ENCODE data around the gene KCNN3. TPM values are rescaled to one million over a fixed set of nuclear protein-coding genes. Genes with fewer than 3 reads are reported as not detected.

Gene KCNN3
- total RNA-seq, 1 experiment from 2014 or later = not detected

GRCh38 chr1:154818911-154819310 lies 51.2 kb downstream of the KCNN3 start:
- H3K4me1 ChIP-seq (replicated peaks) = no peaks in the 10 kb centered on the region
- no peaks in the 10 kb centered on the region for H3K9me3 ChIP-seq (replicated peaks)
- no peaks in the 10 kb centered on the region for H3K36me3 ChIP-seq
- no peak for DNase-seq (ENCODE audit: low read depth in 1 of 2, low spot score in 2 of 2)
- H3K4me3 ChIP-seq = no peak overlapping the region
- H3K27ac ChIP-seq = no peak overlapping the region
- 0 out of 2 replicates have a peak, but pooled peaks cover 5% of the 10 kb centered on the region for H3K27me3 ChIP-seq (replicated peaks)

- no peaks in the 10 kb centered on the region for H3K4me1 ChIP-seq (replicated peaks)
- no peak overlapping the region for H3K27ac ChIP-seq
- no peaks in the 10 kb centered on the region for H3K9me3 ChIP-seq (replicated peaks)
- no peaks in the 10 kb centered on the region for H3K36me3 ChIP-seq
- no peak overlapping the region for H3K4me3 ChIP-seq
- DNase-seq (ENCODE audit: low read depth in 1 of 2, low spot score in 2 of 2) = no peak
- peaks cover 5% of the 10 kb centered on the region; the same call in 1 of the 2 replicates for H3K27me3 ChIP-seq (replicated peaks)
Observed at GRCh38 chr1:154816937-154817336, 53.1 kb downstream of the KCNN3 start.

DNA sequence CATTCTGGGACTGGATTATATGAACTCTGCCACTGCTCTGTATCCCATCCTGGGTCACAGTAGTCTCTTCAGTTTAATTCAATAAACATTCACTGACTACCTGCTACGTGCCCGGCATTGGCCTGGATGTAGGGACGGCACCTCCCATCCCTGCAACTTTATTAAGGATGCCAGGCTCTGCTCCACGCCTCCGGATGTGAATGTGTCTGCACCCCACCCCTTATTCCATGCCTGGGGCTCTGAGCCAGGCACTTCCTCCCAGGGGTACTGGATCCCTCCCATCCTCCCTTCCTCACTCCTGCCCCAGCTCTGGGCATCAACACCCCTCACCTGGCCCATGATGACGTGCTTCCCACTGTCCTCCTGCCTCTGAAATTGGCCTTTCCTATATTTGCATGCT lies 53.7 kb downstream of the KCNN3 start:
- peaks cover 10% of the 10 kb centered on the region; the same call in 1 of the 2 replicates for H3K27me3 ChIP-seq (replicated peaks)
- no peaks in the 10 kb centered on the region for H3K4me1 ChIP-seq (replicated peaks)
- no peak for DNase-seq (ENCODE audit: low read depth in 1 of 2, low spot score in 2 of 2)

GRCh38 chr1:154813846-154814505 lies 56.1 kb downstream of the KCNN3 start:
- Histone ChIP-seq H3K4me1 (replicated peaks) (no peaks in the 10 kb centered on the region), H3K27me3 (replicated peaks) (peaks cover 12% of the 10 kb centered on the region; the same call in 1 of the 2 replicates), H3K9me3 (replicated peaks) (no peaks in the 10 kb centered on the region), H3K27ac (no peak overlapping the region), H3K4me3 (no peak overlapping the region), H3K36me3 (no peaks in the 10 kb centered on the region)
- no peak for DNase-seq (ENCODE audit: low read depth in 1 of 2, low spot score in 2 of 2)

More for the DNA sequence above, 53.7 kb downstream of the KCNN3 start:
- H3K27ac ChIP-seq = no peak overlapping the region
- H3K36me3 ChIP-seq = no peaks in the 10 kb centered on the region
- H3K4me3 ChIP-seq = no peak overlapping the region
- no peaks in the 10 kb centered on the region for H3K9me3 ChIP-seq (replicated peaks)

DNA sequence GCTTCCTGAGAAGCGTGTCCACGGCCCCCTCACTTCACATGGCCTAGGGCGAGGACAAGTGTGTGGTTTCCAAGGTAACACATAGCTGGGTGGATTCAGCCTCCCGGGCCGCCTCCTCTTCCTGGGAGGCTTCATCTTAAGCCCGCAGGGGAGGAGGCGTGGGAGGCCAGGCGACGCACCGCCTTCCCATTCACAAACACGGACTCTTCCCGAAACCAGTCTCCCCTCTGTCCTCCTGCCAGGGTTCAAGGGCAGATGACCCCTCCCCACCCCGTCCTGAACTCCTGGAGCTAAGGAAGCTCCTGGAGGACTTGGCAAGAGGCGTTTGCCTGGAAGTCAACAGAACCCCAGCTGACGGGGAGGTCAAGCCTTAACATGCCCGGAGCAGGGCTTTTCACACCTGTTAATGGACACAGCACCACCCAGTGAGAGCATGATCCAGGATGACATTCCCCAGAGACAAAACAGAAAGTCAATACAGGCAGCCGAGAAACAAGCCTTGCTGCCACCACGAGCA lies 56.7 kb downstream of the KCNN3 start:
- DNase-seq (ENCODE audit: low read depth in 1 of 2, low spot score in 2 of 2) = no peak
- Histone ChIP-seq H3K4me3 (no peak overlapping the region), H3K9me3 (replicated peaks) (no peaks in the 10 kb centered on the region), H3K4me1 (replicated peaks) (no peaks in the 10 kb centered on the region), H3K36me3 (no peaks in the 10 kb centered on the region), H3K27ac (no peak overlapping the region), H3K27me3 (replicated peaks) (peaks cover 13% of the 10 kb centered on the region; the same call in 1 of the 2 replicates)

DNA sequence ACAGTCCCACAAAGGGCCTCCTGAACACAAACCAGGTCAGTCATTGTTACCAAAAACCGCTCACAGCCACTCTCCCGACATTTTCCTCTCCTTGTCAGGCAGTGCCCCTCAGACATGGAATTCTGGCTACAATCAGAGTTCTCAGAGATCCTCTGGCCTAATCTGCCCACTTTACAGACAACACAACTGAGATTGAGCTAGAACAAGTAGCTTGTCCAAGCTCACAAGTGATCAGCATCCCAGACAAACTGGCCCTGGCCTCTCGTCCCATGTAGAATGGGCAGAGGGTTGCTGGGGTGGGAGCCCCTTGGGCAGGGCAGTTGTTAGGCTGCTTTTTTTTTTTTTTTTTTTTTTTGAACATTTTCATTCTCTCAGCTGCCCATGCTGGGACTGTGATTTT lies 57.2 kb downstream of the KCNN3 start:
- no peak overlapping the region for H3K4me3 ChIP-seq
- no peaks in the 10 kb centered on the region for H3K4me1 ChIP-seq (replicated peaks)
- H3K9me3 ChIP-seq (replicated peaks) = no peaks in the 10 kb centered on the region
- DNase-seq (ENCODE audit: low read depth in 1 of 2, low spot score in 2 of 2) = no peak
- peaks cover 17% of the 10 kb centered on the region; the same call in 1 of the 2 replicates for H3K27me3 ChIP-seq (replicated peaks)
- H3K36me3 ChIP-seq = no peaks in the 10 kb centered on the region
- H3K27ac ChIP-seq = no peak overlapping the region

DNA sequence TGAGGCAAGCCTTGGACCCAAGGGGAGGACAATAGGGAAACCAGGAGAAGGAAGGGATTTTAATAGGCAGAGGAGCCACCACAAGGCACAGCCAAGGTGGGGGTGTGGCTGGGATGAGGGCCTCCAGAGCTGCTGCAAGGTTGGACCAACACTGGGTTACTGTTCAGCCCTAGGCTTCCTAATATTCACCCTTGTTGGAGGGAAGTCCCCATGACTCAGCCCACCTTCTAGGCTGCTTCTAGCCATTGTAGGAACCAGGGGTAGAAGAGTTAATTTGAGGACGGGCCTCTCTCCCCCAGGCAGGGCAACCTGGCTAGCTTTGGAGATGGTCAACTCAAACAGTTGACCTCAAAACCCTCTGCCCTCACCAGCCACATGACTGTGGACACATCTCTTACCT lies 59.5 kb downstream of the KCNN3 start:
- no peaks in the 10 kb centered on the region for H3K36me3 ChIP-seq
- H3K27me3 ChIP-seq (replicated peaks) = peaks cover 30% of the 10 kb centered on the region
- no peaks in the 10 kb centered on the region for H3K9me3 ChIP-seq (replicated peaks)
- DNase-seq (ENCODE audit: low read depth in 1 of 2, low spot score in 2 of 2) = no peak
- H3K4me3 ChIP-seq = no peak overlapping the region
- H3K4me1 ChIP-seq (replicated peaks) = no peaks in the 10 kb centered on the region
- H3K27ac ChIP-seq = no peak overlapping the region

DNA sequence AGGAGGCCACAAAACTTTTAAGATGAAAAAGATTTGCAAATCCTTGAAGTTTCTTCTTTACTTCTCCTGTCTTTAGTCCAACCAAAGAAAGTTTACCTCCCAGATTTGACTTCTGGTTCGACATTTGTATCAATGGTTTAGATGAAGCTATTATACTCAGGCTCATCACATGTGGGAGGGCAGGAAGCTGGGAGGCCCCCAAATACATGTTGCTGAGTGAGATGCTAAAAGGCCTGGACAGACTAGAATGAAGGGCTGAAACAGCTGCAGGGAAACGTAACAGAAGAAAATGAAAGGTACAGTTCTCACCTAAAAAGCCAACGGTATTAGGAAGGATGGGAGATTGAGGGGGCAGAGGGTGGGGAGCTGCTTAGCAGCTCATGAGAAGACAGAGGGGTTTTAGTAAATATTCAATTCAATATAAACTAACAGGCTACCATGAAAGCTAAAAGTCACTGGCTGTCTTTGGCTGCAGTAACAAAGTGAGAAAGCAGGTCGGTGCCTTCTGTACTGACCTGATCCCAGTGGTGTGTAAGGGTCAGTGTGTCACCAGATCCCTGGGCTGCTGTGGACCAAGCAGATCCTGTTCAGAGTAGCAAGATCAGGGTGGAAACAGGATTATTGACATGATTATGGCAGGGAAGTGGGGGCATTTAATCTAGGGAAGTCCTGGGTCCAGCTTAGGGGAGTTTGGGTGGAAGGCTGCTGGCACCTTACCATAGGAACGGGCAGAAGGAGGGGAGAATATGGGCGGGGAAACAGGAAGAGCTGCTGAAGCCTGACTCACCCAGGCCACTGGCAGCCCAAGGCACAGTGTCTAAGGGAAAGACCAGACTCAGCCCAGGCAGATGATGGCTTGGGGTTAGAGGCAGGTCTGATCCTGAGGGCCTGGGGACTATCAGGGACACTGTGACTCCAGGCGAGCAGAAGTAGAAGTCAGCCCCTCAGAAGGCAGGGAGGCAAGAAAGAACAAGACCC lies 60.4 kb downstream of the KCNN3 start:
- Histone ChIP-seq H3K4me3 (no peak overlapping the region), H3K27ac (no peak overlapping the region), H3K27me3 (replicated peaks) (peaks cover 37% of the 10 kb centered on the region), H3K4me1 (replicated peaks) (no peaks in the 10 kb centered on the region), H3K36me3 (no peaks in the 10 kb centered on the region), H3K9me3 (replicated peaks) (no peaks in the 10 kb centered on the region)
- no peak for DNase-seq (ENCODE audit: low read depth in 1 of 2, low spot score in 2 of 2)

DNA sequence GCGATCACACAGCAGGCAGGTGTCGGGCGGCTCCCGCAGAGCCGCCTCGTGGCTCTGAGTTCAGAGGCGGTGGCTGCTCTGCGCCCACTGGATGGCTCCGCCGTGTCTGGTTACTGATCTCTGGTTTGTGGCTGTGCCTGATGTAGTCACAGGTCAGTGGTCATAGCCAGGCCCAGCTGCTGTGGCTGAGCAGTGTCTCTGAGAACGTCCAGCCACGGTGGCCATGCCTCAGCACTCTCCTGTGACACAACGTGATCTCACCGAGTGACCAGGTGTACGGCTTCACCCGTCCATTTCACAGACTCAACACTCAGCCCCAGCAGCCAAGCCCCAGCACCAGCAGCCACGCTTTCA lies 61.2 kb downstream of the KCNN3 start:
- H3K4me3 ChIP-seq = no peak overlapping the region
- H3K27me3 ChIP-seq (replicated peaks) = peaks cover 45% of the 10 kb centered on the region
- no peak overlapping the region for H3K27ac ChIP-seq
- no peaks in the 10 kb centered on the region for H3K36me3 ChIP-seq
- no peak for DNase-seq (ENCODE audit: low read depth in 1 of 2, low spot score in 2 of 2)
- H3K9me3 ChIP-seq (replicated peaks) = no peaks in the 10 kb centered on the region
- H3K4me1 ChIP-seq (replicated peaks) = no peaks in the 10 kb centered on the region

DNA sequence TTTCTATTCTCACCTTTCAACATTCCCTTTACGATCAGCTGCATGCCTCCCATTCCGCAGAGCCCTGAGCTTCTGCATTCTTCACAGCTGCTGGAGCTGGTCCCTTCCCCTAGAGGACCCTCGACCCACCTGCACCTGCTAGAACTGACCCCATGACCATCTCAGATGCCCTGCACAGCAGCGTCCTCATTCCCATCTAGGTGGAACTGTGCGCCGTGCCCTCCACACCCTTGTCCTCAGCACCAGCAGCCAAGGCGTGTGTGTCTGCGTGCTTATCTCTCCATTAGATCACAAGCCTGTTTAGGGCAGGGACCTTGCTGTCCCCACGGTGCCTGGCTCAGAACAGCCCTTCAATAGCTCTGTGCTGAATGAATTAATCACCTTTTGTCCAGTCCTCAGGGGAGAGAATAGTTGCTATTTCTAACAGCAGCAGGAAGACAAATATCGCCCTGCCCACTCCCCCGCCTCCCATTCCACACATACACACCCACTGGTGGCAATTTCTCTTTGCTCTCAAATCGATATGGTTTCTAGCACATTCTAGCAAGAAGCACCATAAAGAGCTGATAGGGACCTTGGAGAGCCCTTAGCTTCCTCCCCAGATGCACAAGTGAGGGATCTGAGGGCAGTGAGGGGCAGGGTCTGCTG lies 61.7 kb downstream of the KCNN3 start:
- H3K27ac ChIP-seq = no peak overlapping the region
- H3K27me3 ChIP-seq (replicated peaks) = peaks cover 48% of the 10 kb centered on the region
- no peaks in the 10 kb centered on the region for H3K36me3 ChIP-seq

GRCh38 chr1:154807048-154807591 lies 63.0 kb downstream of the KCNN3 start:
- DNase-seq (ENCODE audit: low read depth in 1 of 2, low spot score in 2 of 2) = no peak
- Histone ChIP-seq H3K4me3 (no peak overlapping the region), H3K27me3 (replicated peaks) (peaks cover 55% of the 10 kb centered on the region), H3K36me3 (no peaks in the 10 kb centered on the region), H3K9me3 (replicated peaks) (no peaks in the 10 kb centered on the region), H3K4me1 (replicated peaks) (no peaks in the 10 kb centered on the region), H3K27ac (no peak overlapping the region)

More for the DNA sequence above, 61.7 kb downstream of the KCNN3 start:
- Histone ChIP-seq H3K9me3 (replicated peaks) (no peaks in the 10 kb centered on the region), H3K4me1 (replicated peaks) (no peaks in the 10 kb centered on the region), H3K4me3 (no peak overlapping the region)
- no peak for DNase-seq (ENCODE audit: low read depth in 1 of 2, low spot score in 2 of 2)

GRCh38 chr1:154806333-154806732 lies 63.7 kb downstream of the KCNN3 start:
- no peak for DNase-seq (ENCODE audit: low read depth in 1 of 2, low spot score in 2 of 2)
- no peak overlapping the region for H3K4me3 ChIP-seq
- H3K9me3 ChIP-seq (replicated peaks) = no peaks in the 10 kb centered on the region
- H3K27me3 ChIP-seq (replicated peaks) = peaks cover 54% of the 10 kb centered on the region
- H3K36me3 ChIP-seq = no peaks in the 10 kb centered on the region
- no peak overlapping the region for H3K27ac ChIP-seq
- no peaks in the 10 kb centered on the region for H3K4me1 ChIP-seq (replicated peaks)
